Adrenal gland (tissue), 12 donors: ENCODE measurements around the gene DKK3. TPM values are rescaled to one million over a fixed set of nuclear protein-coding genes. Genes with fewer than 3 reads are reported as not detected.

Experiments
- DNase-seq, 7 donors: peaks; one replicate each; pipeline ENCODE4 v3.0.0-alpha.2; 2019 to 2020
- H3K27ac ChIP-seq, 5 donors: fragments of 200-600 bp; sonication (generic) in 4 of 5; 1 replicate in 3 of 5; 2 replicates in 2 of 5; pipeline versions ENCODE4 v1.5.1 to v1.8.0; 2016 to 2020; ENCODE audit warnings: mild to moderate bottlenecking in 1 of 5
- H3K27me3 ChIP-seq: fragments of 200-600 bp; 2 replicates; pipeline ENCODE4 v1.8.0; 2021
- H3K36me3 ChIP-seq, 2 donors: fragments of 200-600 bp; replicated peaks in 1 of 2; 1 replicate in 1 of 2; 2 replicates in 1 of 2; pipeline versions ENCODE4 v1.5.1 to v1.8.0; 2018 to 2022
- H3K4me1 ChIP-seq, 2 donors: fragments of 200-600 bp; replicated peaks in 1 of 2; 1 replicate in 1 of 2; 2 replicates in 1 of 2; pipeline versions ENCODE4 v1.5.1 to v1.8.0; 2018 to 2021
- H3K4me3 ChIP-seq, 4 donors: fragments of 200-600 bp; sonication (generic) in 3 of 4; one replicate each; pipeline ENCODE4 v1.5.1; 2016 to 2018
- H3K9me3 ChIP-seq, 3 donors: fragments of 200-600 bp; sonication (generic) in 1 of 3; replicated peaks in 1 of 3; 1 replicate in 2 of 3; 2 replicates in 1 of 3; pipeline versions ENCODE4 v1.5.1 to v1.8.0; 2016 to 2021
- POLR2A ChIP-seq, 2 donors: fragments of 450-650 bp; IDR thresholded peaks; one replicate each; pipeline ENCODE4 v1.6.1; 2017; ENCODE audit warnings: antibody characterized with exemption in 2 of 2, mild to moderate bottlenecking in 2 of 2, moderate library complexity in 1 of 2
- WGBS, 4 donors: extraction: QIAGEN DNeasy Blood & Tissue Kit in 2 of 4; methylation state at CpG; one replicate each; pipeline versions ENCODE4 v1.1.5 to v1.1.7; 2013 to 2017; 5-methylcytosine and 5-hydroxymethylcytosine counted together
- intact Hi-C, 2 donors: fragments of 100-400 bp; cut with DNase I; formaldehyde crosslinking; loops; one replicate each; pipeline versions ENCODE4 v1.14.1 to v1.15.0; 2022 to 2023
- polyA plus RNA-seq, 3 donors: library from polyadenylated mRNA; stranded (reverse); fragments of 200-250 nt in 2 of 3; fragments of 350-450 nt in 1 of 3; fragmentation: Illumina TruSeq in 1 of 3; extraction: RNeasy Lipid Tissue Mini Kit (QIAGEN cat#74804) in 1 of 3; gene quantifications; one replicate each; pipeline ENCODE4 v1.2.3, GENCODE V29; 2013 to 2014
- total RNA-seq, 9 donors: library from RNA; depleted of rRNA in 4 of 9; stranded (reverse); fragments of >200 nt in 4 of 9; fragments of 120-200 nt in 1 of 9; fragmentation: NEBNext Ultra II Directional in 1 of 9; extraction: Animal tissue kit (Norgen Biotek cat#: 25700) in 1 of 9; gene quantifications; one replicate each; pipeline versions ENCODE4 v1.1.0 to v1.2.4, GENCODE V29; 2013 to 2023
- TF ChIP-seq, protein P1 (sequence below), 6 experiments: fragments of 450-650 bp in 4 of 6; fragments of 200-600 bp in 2 of 6; sonication (generic) in 1 of 6; IDR thresholded peaks; 1 replicate in 5 of 6; 2 replicates in 1 of 6; pipeline versions ENCODE4 v1.5.1 to v1.8.0; 2016 to 2021; ENCODE audit warnings: antibody characterized with exemption in 6 of 6, mild to moderate bottlenecking in 2 of 6, moderate library complexity in 1 of 6
- donor health status: healthy with polysubstance abuse.
- donor health status: Bipolar disorder and iron deficiency.
- donor health status: DM: yes; HTN: yes; CAD: no.
- donor health status: DM: no; HTN: no; CAD: no.
- donor health status: DM: no; HTN: no; CAD: no.
- donor health status: DM: yes; HTN: yes; CAD: no.

The DKK3 gene
- total and polyA plus RNA-seq, 12 donors = 19.7 to 330 (median 103) TPM

DNA sequence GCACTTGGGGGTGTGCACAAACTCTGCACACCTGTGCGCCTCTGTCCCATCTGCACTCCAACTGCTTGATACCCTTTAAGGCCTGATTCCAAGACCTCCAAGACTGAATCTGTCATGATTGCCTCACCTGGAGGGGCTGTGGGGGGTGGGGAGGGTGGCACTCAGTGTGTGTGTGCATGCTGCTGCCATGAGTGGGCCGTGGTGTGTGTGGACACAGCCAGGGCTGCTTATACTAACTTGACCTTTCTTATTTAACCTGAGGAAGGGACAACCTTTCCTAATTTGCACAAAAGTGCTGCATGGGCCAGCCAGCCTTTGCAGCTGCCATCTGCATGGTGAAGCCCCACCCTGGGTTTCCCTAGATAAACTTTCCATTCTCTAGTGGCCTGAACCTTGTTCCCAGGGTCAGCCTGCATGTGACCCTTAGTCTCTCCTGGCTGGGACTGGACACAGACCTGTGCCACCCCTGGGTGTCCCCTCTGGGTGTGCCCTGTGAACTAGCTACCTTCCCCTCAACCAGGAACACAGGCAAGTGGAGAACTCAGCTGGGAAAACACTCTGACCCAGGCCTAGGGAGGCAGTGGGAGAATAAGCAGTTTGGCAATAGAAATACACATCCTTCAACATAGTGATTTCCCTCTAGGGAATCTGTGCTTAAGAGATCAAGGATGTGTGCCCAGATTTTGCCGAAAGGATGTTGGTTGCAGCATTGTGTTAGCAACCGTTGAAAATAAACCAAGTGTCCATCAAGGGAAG is 45.4 kb upstream of the DKK3 start:
- DNase-seq = peak in 1 of 7 donors; percentile 49
- WGBS, 4 donors = 55 to 83% (median 58%) methylated on average over 2 to 4 of the region's 4 CpGs
- Histone ChIP-seq H3K36me3 (no peaks in the 10 kb centered on the region), H3K4me1 (peaks cover 9 to 10% of the 10 kb centered on the region in 2 donors), H3K27ac (peak overlapping the region in 2 of 5 donors; percentile 30 to 32), H3K4me3 (no peak overlapping the region), H3K9me3 (no peaks in the 10 kb centered on the region), H3K27me3 (no peaks in the 10 kb centered on the region)
- intact Hi-C loops = loop anchor here in 1 of 2 donors (10.0 kb wide), 1 partner anchor 191 kb away; no protein-coding TSS in a partner anchor
- TF ChIP-seq, protein P1, sequence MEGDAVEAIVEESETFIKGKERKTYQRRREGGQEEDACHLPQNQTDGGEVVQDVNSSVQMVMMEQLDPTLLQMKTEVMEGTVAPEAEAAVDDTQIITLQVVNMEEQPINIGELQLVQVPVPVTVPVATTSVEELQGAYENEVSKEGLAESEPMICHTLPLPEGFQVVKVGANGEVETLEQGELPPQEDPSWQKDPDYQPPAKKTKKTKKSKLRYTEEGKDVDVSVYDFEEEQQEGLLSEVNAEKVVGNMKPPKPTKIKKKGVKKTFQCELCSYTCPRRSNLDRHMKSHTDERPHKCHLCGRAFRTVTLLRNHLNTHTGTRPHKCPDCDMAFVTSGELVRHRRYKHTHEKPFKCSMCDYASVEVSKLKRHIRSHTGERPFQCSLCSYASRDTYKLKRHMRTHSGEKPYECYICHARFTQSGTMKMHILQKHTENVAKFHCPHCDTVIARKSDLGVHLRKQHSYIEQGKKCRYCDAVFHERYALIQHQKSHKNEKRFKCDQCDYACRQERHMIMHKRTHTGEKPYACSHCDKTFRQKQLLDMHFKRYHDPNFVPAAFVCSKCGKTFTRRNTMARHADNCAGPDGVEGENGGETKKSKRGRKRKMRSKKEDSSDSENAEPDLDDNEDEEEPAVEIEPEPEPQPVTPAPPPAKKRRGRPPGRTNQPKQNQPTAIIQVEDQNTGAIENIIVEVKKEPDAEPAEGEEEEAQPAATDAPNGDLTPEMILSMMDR (IDR thresholded peaks at IDR 0.05) = no peak
- TF ChIP-seq POLR2A (IDR thresholded peaks at IDR 0.05) = no peak

DNA sequence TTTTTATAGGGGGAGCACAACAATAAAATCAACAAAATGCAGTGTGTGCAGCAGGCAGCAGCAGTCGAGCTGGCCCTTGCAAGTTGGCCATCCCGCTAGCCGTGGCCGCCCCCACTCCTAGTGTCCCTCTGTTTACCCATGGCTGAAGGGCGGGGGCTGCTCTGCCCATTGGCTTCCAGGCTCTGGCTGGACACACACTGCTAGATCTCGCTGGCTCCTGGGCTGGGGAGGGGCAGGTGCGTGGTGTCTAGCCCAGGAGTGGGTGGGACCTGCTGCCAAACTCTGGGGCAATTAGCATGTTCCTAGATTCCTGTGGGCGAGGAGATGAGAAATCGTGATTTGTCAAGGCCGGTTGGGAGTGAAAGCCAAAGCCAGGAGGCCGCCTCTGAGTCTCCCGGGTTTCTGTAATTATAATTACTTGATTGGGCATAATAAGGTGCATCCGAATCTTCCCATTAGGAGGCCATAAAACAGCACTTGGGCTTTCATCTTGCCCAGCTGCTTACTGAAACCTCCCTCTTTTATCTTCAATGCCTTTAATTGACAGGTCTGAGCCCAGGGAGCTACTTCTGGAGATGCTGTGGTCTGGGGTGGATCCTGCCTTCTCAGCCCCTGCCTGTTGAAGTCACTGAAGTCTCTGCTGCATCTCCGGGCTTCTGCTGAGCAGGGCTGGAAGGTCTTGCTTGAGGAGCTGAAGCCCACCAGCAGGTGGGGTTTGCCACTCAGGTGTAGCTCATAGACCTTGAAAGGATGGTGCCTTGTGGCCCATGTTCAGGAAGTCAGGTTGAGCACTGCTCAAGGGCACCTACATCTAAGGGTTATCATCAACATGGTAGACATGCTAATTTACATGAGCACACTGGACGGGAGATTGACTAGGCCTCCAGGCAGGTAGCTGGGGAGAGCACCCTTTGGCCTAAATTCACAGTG is 44.5 kb upstream of the DKK3 start:
- 91 to 94% (median 94%) methylated on average over 8 to 15 of the region's 15 CpGs for WGBS, 4 donors
- peak in 1 of 7 donors; percentile 46 for DNase-seq
- no peak for TF ChIP-seq POLR2A (IDR thresholded peaks at IDR 0.05)
- TF ChIP-seq, protein P1 (IDR thresholded peaks at IDR 0.05) = no peak
- peak overlapping the region in 1 of 5 donors; percentile 32 for H3K27ac ChIP-seq
- H3K36me3 ChIP-seq = no peaks in the 10 kb centered on the region
- intact Hi-C loops = loop anchor here in 1 of 2 donors (10.0 kb wide), 1 partner anchor 192 kb away; no protein-coding TSS in a partner anchor
- H3K9me3 ChIP-seq = no peaks in the 10 kb centered on the region
- H3K4me1 ChIP-seq = peaks cover 9 to 10% of the 10 kb centered on the region in 2 donors
- H3K27me3 ChIP-seq = no peaks in the 10 kb centered on the region
- no peak overlapping the region for H3K4me3 ChIP-seq

DNA sequence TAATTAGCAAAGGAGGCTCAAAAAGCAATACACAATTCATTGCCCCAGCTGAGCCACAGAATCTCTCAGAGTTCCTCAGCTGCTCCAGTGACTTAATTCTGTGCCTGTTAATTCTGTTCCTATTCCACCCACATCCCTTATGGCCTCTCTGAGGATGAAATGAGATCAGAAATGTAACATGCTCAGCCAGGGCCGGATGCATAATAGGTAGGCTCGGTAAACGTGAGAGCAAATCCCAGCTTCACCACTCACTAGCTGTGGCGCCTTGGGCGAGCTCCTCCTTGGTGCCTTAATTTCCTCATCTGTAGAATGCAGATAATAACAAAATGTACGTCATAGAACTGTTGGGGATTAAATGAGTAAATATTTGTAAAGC is 42.8 kb upstream of the DKK3 start:
- TF ChIP-seq, protein P1 (IDR thresholded peaks at IDR 0.05) = no peak
- no peak for TF ChIP-seq POLR2A (IDR thresholded peaks at IDR 0.05)
- Histone ChIP-seq H3K27me3 (no peaks in the 10 kb centered on the region), H3K27ac (peak overlapping the region in 1 of 5 donors; percentile 13), H3K4me3 (no peak overlapping the region), H3K9me3 (no peaks in the 10 kb centered on the region), H3K36me3 (no peaks in the 10 kb centered on the region), H3K4me1 (peaks cover 10 to 16% of the 10 kb centered on the region in 2 donors)
- 81 to 93% (median 91%) methylated on average over 6 of the region's 6 CpGs for WGBS, 4 donors
- intact Hi-C loops = loop anchor here in 1 of 2 donors (10.0 kb wide), 1 partner anchor 194 kb away; no protein-coding TSS in a partner anchor
- DNase-seq = no peak
